ENCODE results near the gene DPP9.
"Not testable (repeated sequence)": the region's sequence is repeated elsewhere in the genome, so short reads cannot be mapped to it uniquely, and the experiment has no call there.

DPP9 gene

GRCh38 chr19:4723595-4724514, at the start of gene DPP9:
Gene DPP9, minus strand, starts transcription at chr19:4723842. Its CDS starts 3,936 bp downstream, at chr19:4719906.
- in situ Hi-C loops (cut with HindIII; ENCODE audit: low sequenced_read_pairs), result no loop called here

- in situ Hi-C loops (cut with HindIII; ENCODE audit: low sequenced_read_pairs), result no loop called here
These were observed 49.5 kb upstream of the DPP9 start for GRCh38 chr19:4773047-4773640.

- in situ Hi-C loops (cut with HindIII; ENCODE audit: low sequenced_read_pairs), result no loop called here
These were observed 48.9 kb upstream of the DPP9 start for GRCh38 chr19:4772566-4772965.

GRCh38 chr19:4768934-4769777, 45.5 kb upstream of the DPP9 start:
- in situ Hi-C loops (cut with HindIII; ENCODE audit: low sequenced_read_pairs), result loop anchor here (5.0 kb wide), 1 partner anchor 33 kb away; no protein-coding TSS in a partner anchor

- in situ Hi-C loops (cut with HindIII; ENCODE audit: low sequenced_read_pairs), result no loop called here
These were observed 40.7 kb upstream of the DPP9 start for GRCh38 chr19:4764393-4764660.

- in situ Hi-C loops (cut with HindIII; ENCODE audit: low sequenced_read_pairs), result no loop called here
These were observed 39.4 kb upstream of the DPP9 start for GRCh38 chr19:4763021-4763420.

GRCh38 chr19:4760285-4760650, 36.6 kb upstream of the DPP9 start:
- in situ Hi-C loops (cut with HindIII; ENCODE audit: low sequenced_read_pairs), result no loop called here

GRCh38 chr19:4759388-4760284, 36.0 kb upstream of the DPP9 start:
- in situ Hi-C loops (cut with HindIII; ENCODE audit: low sequenced_read_pairs), result no loop called here

GRCh38 chr19:4758659-4759058, 35.0 kb upstream of the DPP9 start:
- in situ Hi-C loops (cut with HindIII; ENCODE audit: low sequenced_read_pairs), result no loop called here

GRCh38 chr19:4758082-4758481, 34.4 kb upstream of the DPP9 start:
- in situ Hi-C loops (cut with HindIII; ENCODE audit: low sequenced_read_pairs), result no loop called here

- in situ Hi-C loops (cut with HindIII; ENCODE audit: low sequenced_read_pairs), result no loop called here
These were observed 31.8 kb upstream of the DPP9 start for GRCh38 chr19:4755459-4755858.

GRCh38 chr19:4754248-4754647, 30.6 kb upstream of the DPP9 start:
- in situ Hi-C loops (cut with HindIII; ENCODE audit: low sequenced_read_pairs), result no loop called here

GRCh38 chr19:4749870-4750590, 26.4 kb upstream of the DPP9 start:
- in situ Hi-C loops (cut with HindIII; ENCODE audit: low sequenced_read_pairs), result no loop called here

- in situ Hi-C loops (cut with HindIII; ENCODE audit: low sequenced_read_pairs), result no loop called here
These were observed 24.9 kb upstream of the DPP9 start for GRCh38 chr19:4748589-4748988.

- in situ Hi-C loops (cut with HindIII; ENCODE audit: low sequenced_read_pairs), result no loop called here
These were observed 24.5 kb upstream of the DPP9 start for GRCh38 chr19:4748185-4748584.

GRCh38 chr19:4745986-4746385, 22.3 kb upstream of the DPP9 start:
- in situ Hi-C loops (cut with HindIII; ENCODE audit: low sequenced_read_pairs), result no loop called here

- in situ Hi-C loops (cut with HindIII; ENCODE audit: low sequenced_read_pairs), result not testable (repeated sequence)
These were observed 21.5 kb upstream of the DPP9 start for GRCh38 chr19:4745175-4745574.

- in situ Hi-C loops (cut with HindIII; ENCODE audit: low sequenced_read_pairs), result no loop called here
These were observed 21.0 kb upstream of the DPP9 start for GRCh38 chr19:4744451-4745174.
